ENCODE results near the gene XIRP2. TPM values are rescaled to one million over a fixed set of nuclear protein-coding genes. Genes with fewer than 3 reads are reported as not detected.

Gene XIRP2
- total RNA-seq, 2 donors from 2014 or later: not detected

DNA sequence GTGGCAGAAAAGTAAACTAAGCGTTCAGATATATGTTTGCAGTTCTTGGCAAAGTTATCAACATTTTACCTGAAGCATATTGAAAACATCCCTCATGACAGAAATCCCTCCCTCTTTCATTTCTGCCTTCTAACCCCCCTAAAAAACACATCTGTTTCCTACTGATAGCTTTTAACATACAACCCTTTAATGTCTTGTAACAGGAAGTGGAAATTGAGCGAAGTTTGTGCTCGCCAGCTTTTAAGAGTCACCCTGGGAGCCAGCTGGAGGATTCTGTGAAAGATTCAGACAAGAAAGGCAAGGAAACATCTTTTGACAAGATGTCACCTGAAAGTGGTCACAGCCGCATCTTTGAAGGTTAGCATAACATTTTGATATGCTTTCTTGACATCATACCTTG is 247.4 kb downstream of the XIRP2 start:
- no peak overlapping the region for H3K4me3 Mint-ChIP-seq
- H3K27me3 Mint-ChIP-seq (ENCODE audit: low read depth): no peaks in the 10 kb centered on the region
- peaks cover 7% of the 10 kb centered on the region for H3K4me1 Mint-ChIP-seq (ENCODE audit: low read depth)
- H3K36me3 Mint-ChIP-seq (ENCODE audit: insufficient read depth in 2 of 2): peaks cover 0 to 1% of the 10 kb centered on the region in 2 donors
- DNase-seq (no peak), ATAC-seq (replicated peaks in 1 of 2) (no peak)
- no peaks in the 10 kb centered on the region for H3K9me3 Mint-ChIP-seq
- H3K27ac Mint-ChIP-seq: no peak overlapping the region

GRCh38 chr2:167136879-167137596 is 248.8 kb downstream of the XIRP2 start:
- no peak overlapping the region for H3K4me3 Mint-ChIP-seq
- no peaks in the 10 kb centered on the region for H3K27me3 Mint-ChIP-seq (ENCODE audit: low read depth)
- H3K9me3 Mint-ChIP-seq: no peaks in the 10 kb centered on the region
- DNase-seq (no peak), ATAC-seq (replicated peaks in 1 of 2) (no peak)
- H3K36me3 Mint-ChIP-seq (ENCODE audit: insufficient read depth in 2 of 2): peaks cover 0 to 1% of the 10 kb centered on the region in 2 donors
- H3K4me1 Mint-ChIP-seq (ENCODE audit: low read depth): peaks cover 7% of the 10 kb centered on the region
- H3K27ac Mint-ChIP-seq: no peak overlapping the region

DNA sequence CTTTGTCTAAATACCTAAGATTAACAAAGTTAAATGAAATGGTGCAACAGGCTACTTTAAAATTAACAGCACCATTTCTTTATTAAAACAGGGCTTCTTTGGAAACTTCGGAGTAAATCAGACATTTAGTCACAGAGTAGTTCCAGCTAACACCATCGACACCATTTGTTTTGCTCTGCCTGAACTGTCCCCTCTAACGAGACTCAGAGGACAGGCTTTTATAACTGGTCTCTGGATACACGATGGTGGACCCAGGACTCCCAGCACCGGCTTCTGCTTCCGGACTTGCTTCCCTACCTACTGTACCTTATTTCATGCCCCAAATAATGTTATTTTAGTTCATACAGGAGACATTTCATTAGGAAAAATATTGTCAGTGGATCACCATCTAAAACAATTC is 252.1 kb downstream of the XIRP2 start:
- Mint-ChIP-seq H3K9me3 (no peaks in the 10 kb centered on the region), H3K27me3 (ENCODE audit: low read depth) (no peaks in the 10 kb centered on the region), H3K4me1 (ENCODE audit: low read depth) (peaks cover 6% of the 10 kb centered on the region), H3K27ac (no peak overlapping the region), H3K4me3 (no peak overlapping the region), H3K36me3 (ENCODE audit: insufficient read depth in 2 of 2) (peaks cover 0 to 1% of the 10 kb centered on the region in 2 donors)
- no peak for DNase-seq
- ATAC-seq (replicated peaks in 1 of 2): no peak

GRCh38 chr2:167140767-167141166 is 252.5 kb downstream of the XIRP2 start:
- Mint-ChIP-seq H3K4me3 (no peak overlapping the region), H3K27me3 (ENCODE audit: low read depth) (no peaks in the 10 kb centered on the region), H3K9me3 (no peaks in the 10 kb centered on the region), H3K27ac (no peak overlapping the region), H3K36me3 (ENCODE audit: insufficient read depth in 2 of 2) (peaks cover 0 to 1% of the 10 kb centered on the region in 2 donors), H3K4me1 (ENCODE audit: low read depth) (peaks cover 2% of the 10 kb centered on the region)
- no peak for ATAC-seq (replicated peaks in 1 of 2)
- DNase-seq: no peak

DNA sequence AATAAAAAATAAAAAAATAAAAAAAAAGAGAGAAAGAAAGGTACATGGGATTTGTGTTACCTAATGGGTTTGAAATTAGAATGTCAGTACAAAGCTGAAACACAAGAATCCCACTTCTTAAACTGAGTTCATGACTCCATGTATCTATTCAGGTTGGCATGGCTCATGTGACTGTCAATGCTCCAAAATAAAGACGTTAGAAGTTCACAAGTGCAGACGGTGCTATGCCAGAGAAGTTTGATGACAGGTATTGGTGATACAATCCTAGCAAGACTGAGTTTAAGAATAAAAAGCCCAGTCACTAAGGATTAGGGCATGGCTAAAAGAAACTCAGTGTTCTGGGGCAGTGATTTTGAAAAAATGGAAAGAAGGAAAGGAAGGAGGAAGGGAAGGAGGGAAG is 254.3 kb downstream of the XIRP2 start:
- no peaks in the 10 kb centered on the region for H3K9me3 Mint-ChIP-seq
- no peak overlapping the region for H3K4me3 Mint-ChIP-seq
- H3K4me1 Mint-ChIP-seq (ENCODE audit: low read depth): no peaks in the 10 kb centered on the region
- peaks cover 0 to 1% of the 10 kb centered on the region in 2 donors for H3K36me3 Mint-ChIP-seq (ENCODE audit: insufficient read depth in 2 of 2)
- no peaks in the 10 kb centered on the region for H3K27me3 Mint-ChIP-seq (ENCODE audit: low read depth)
- DNase-seq (no peak), ATAC-seq (replicated peaks in 1 of 2) (no peak)
- H3K27ac Mint-ChIP-seq: no peak overlapping the region

- Mint-ChIP-seq H3K27ac (no peak overlapping the region), H3K9me3 (no peaks in the 10 kb centered on the region), H3K36me3 (ENCODE audit: insufficient read depth in 2 of 2) (peaks cover 0 to 1% of the 10 kb centered on the region in 2 donors), H3K27me3 (ENCODE audit: low read depth) (no peaks in the 10 kb centered on the region), H3K4me1 (ENCODE audit: low read depth) (no peaks in the 10 kb centered on the region), H3K4me3 (no peak overlapping the region)
- ATAC-seq (replicated peaks in 1 of 2): no peak
- no peak for DNase-seq
Observed at GRCh38 chr2:167144179-167144898, 256.1 kb downstream of the XIRP2 start.

DNA sequence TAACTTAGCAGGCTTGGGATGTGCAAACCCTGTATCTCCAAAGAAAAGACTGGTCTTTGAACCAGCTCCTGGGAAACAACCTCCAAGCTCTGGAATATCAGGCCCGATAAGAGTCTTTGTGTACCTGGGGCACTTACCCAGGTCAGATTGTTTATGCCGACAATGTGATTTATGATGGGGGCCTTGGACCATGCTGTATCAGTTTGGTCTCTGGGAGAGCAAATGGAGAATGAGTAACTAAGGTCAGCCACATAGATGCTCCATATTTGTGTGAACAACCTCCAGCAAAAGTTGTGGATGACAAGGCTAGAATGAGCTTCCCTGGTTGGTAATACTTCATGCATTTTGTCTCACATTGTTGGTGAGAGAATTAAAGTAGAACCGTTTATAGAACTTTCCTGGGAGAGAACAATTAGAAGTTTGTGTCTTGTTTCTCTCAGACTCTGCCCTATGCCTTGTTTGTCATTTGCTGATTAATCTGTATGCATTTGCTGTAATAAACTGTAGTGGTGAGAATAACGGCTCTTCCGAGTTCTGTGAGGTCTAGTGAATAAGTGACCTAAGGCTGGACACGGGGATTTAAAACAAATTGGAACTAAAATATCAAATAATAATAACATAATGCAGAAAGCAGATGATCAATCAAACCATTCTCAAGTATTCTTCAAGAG is 259.1 kb downstream of the XIRP2 start:
- H3K27me3 Mint-ChIP-seq (ENCODE audit: low read depth): no peaks in the 10 kb centered on the region
- no peaks in the 10 kb centered on the region for H3K9me3 Mint-ChIP-seq
- H3K27ac Mint-ChIP-seq: no peak overlapping the region
- ATAC-seq (replicated peaks in 1 of 2) (no peak), DNase-seq (no peak)
- no peak overlapping the region for H3K4me3 Mint-ChIP-seq
- H3K4me1 Mint-ChIP-seq (ENCODE audit: low read depth): no peaks in the 10 kb centered on the region
- no peaks in the 10 kb centered on the region for H3K36me3 Mint-ChIP-seq (ENCODE audit: insufficient read depth in 2 of 2)

- H3K9me3 Mint-ChIP-seq: peaks cover 0 to 2% of the 10 kb centered on the region in 2 donors
- no peaks in the 10 kb centered on the region for H3K27me3 Mint-ChIP-seq (ENCODE audit: low read depth)
- H3K4me3 Mint-ChIP-seq: no peak overlapping the region
- no peak overlapping the region for H3K27ac Mint-ChIP-seq
- DNase-seq (no peak), ATAC-seq (replicated peaks in 1 of 2) (no peak)
- H3K36me3 Mint-ChIP-seq (ENCODE audit: insufficient read depth in 2 of 2): no peaks in the 10 kb centered on the region
- no peaks in the 10 kb centered on the region for H3K4me1 Mint-ChIP-seq (ENCODE audit: low read depth)
Observed at GRCh38 chr2:167151894-167152293, 263.6 kb downstream of the XIRP2 start.

- no peaks in the 10 kb centered on the region for H3K27me3 Mint-ChIP-seq (ENCODE audit: low read depth)
- peaks cover 3 to 7% of the 10 kb centered on the region in 2 donors for H3K9me3 Mint-ChIP-seq
- no peak for ATAC-seq (replicated peaks in 1 of 2)
- H3K27ac Mint-ChIP-seq: no peak overlapping the region
- no peak for DNase-seq
- no peaks in the 10 kb centered on the region for H3K4me1 Mint-ChIP-seq (ENCODE audit: low read depth)
- H3K4me3 Mint-ChIP-seq: no peak overlapping the region
- no peaks in the 10 kb centered on the region for H3K36me3 Mint-ChIP-seq (ENCODE audit: insufficient read depth in 2 of 2)
Observed at GRCh38 chr2:167157523-167157922, 269.2 kb downstream of the XIRP2 start.

- no peak for DNase-seq
- no peak overlapping the region for H3K4me3 Mint-ChIP-seq
- peaks cover 0 to 3% of the 10 kb centered on the region in 2 donors for H3K36me3 Mint-ChIP-seq (ENCODE audit: insufficient read depth in 2 of 2)
- no peak overlapping the region for H3K27ac Mint-ChIP-seq
- peaks cover 5 to 6% of the 10 kb centered on the region in 2 donors for H3K9me3 Mint-ChIP-seq
- ATAC-seq (replicated peaks in 1 of 2): no peak
- no peaks in the 10 kb centered on the region for H3K27me3 Mint-ChIP-seq (ENCODE audit: low read depth)
- H3K4me1 Mint-ChIP-seq (ENCODE audit: low read depth): no peaks in the 10 kb centered on the region
Observed at GRCh38 chr2:167177196-167177595, 288.9 kb downstream of the XIRP2 start.

DNA sequence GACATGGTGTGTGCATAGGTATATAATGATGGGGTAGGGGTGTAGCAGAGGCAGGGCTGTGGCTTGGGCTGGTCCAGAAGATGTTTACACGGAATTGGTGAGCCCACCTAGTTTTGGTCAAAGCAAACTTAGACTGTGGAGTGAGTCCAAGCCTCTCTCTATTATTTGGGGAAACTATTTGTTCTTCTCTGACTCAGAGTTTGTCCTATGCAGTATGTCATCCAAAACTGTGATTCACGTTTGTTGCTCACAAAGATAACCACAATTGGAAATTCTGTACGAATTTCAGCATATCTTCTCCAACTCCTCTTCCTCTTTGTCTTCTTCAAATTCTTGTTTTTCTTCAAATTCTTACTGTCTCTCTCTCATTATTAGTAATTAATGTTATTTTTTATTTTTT is 292.9 kb downstream of the XIRP2 start:
- H3K4me3 Mint-ChIP-seq: no peak overlapping the region
- DNase-seq (no peak), ATAC-seq (replicated peaks in 1 of 2) (no peak)
- no peaks in the 10 kb centered on the region for H3K27me3 Mint-ChIP-seq (ENCODE audit: low read depth)
- H3K36me3 Mint-ChIP-seq (ENCODE audit: insufficient read depth in 2 of 2): no peaks in the 10 kb centered on the region
- H3K9me3 Mint-ChIP-seq: peaks cover 0 to 2% of the 10 kb centered on the region in 2 donors
- no peaks in the 10 kb centered on the region for H3K4me1 Mint-ChIP-seq (ENCODE audit: low read depth)
- no peak overlapping the region for H3K27ac Mint-ChIP-seq

- H3K4me3 Mint-ChIP-seq: no peak overlapping the region
- DNase-seq (no peak), ATAC-seq (replicated peaks in 1 of 2) (no peak)
- H3K36me3 Mint-ChIP-seq (ENCODE audit: insufficient read depth in 2 of 2): no peaks in the 10 kb centered on the region
- H3K9me3 Mint-ChIP-seq: peaks cover 0 to 2% of the 10 kb centered on the region in 2 donors
- H3K27me3 Mint-ChIP-seq (ENCODE audit: low read depth): no peaks in the 10 kb centered on the region
- H3K4me1 Mint-ChIP-seq (ENCODE audit: low read depth): no peaks in the 10 kb centered on the region
- no peak overlapping the region for H3K27ac Mint-ChIP-seq
Observed at GRCh38 chr2:167181688-167182087, 293.4 kb downstream of the XIRP2 start.

- DNase-seq: no peak
- Mint-ChIP-seq H3K9me3 (peaks cover 0 to 2% of the 10 kb centered on the region in 2 donors), H3K4me3 (no peak overlapping the region), H3K27me3 (ENCODE audit: low read depth) (no peaks in the 10 kb centered on the region), H3K27ac (no peak overlapping the region), H3K36me3 (ENCODE audit: insufficient read depth in 2 of 2) (no peaks in the 10 kb centered on the region), H3K4me1 (ENCODE audit: low read depth) (no peaks in the 10 kb centered on the region)
- no peak for ATAC-seq (replicated peaks in 1 of 2)
Observed at GRCh38 chr2:167182403-167182802, 294.1 kb downstream of the XIRP2 start.
